ENCODE measurements around the gene EIF4G3. TPM values are rescaled to one million over a fixed set of nuclear protein-coding genes. Genes with fewer than 3 reads are reported as not detected.

EIF4G3 gene
- total and polyA plus RNA-seq, 10 donors, result 14.3 to 97.3 (median 64.1) TPM

DNA sequence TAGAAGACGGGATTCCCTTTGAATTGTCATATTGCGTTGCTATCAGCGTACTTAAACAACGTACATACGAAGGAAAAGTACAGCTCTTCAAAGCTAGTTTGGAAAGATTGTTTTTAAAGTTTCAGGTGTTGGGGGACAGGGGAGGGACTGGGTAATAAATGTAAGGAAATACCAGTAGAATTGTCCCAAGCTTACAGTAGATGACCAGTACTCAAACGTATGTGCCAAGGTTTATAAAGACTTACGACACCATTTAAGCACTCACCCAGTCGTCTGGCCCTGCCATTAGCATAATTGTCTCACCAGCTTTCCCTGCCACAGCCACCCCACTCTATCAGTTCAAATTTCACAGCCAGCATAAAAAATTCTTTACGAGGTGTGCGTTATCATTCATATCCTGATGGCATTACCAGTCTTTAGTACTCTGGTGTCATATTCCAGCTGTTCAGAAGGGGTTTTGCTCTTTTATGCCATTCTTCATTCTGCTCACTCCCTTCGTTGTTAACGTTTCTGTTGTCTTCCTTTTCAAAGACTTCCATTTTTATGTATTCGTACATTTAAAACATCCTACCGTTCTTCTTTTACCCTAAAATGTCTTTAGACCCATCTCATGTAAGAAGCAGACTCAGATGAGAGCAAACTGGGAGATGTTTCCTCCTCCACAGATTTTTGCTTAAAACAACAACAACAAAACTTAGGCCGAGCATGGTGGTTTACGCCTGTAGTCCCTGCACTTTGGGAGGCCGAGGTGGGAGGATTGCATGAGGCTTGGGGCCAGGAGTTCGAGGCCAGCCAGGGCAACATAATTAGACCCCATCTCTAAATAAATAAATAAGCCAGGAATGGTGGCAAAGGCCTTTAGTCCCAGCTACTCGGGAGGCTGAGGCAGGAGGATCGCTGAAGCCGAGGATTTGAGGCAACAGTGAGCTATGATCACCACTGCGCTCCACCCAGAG, 388.6 kb downstream of the EIF4G3 start:
- DNase-seq, result no peak
- intact Hi-C loops (cut with DNase I; ENCODE audit: low total_unique reads), result loop anchor here (10.0 kb wide), 1 partner anchor 387 kb away; the partner anchor contains the start of gene EIF4G3
- peak overlapping the region; percentile 88 to 99 (median 96) for H3K4me3 ChIP-seq
- no peaks in the 10 kb centered on the region for H3K36me3 ChIP-seq
- H3K9me3 ChIP-seq, result no peaks in the 10 kb centered on the region
- 46 to 51% (median 47%) methylated on average over 22 of the region's 22 CpGs for WGBS, 5 donors
- TF ChIP-seq POLR2A (IDR thresholded peaks at IDR 0.05) (no peak), POLR2AphosphoS5 (IDR thresholded peaks at IDR 0.05) (no peak)
- TF ChIP-seq, protein P1, sequence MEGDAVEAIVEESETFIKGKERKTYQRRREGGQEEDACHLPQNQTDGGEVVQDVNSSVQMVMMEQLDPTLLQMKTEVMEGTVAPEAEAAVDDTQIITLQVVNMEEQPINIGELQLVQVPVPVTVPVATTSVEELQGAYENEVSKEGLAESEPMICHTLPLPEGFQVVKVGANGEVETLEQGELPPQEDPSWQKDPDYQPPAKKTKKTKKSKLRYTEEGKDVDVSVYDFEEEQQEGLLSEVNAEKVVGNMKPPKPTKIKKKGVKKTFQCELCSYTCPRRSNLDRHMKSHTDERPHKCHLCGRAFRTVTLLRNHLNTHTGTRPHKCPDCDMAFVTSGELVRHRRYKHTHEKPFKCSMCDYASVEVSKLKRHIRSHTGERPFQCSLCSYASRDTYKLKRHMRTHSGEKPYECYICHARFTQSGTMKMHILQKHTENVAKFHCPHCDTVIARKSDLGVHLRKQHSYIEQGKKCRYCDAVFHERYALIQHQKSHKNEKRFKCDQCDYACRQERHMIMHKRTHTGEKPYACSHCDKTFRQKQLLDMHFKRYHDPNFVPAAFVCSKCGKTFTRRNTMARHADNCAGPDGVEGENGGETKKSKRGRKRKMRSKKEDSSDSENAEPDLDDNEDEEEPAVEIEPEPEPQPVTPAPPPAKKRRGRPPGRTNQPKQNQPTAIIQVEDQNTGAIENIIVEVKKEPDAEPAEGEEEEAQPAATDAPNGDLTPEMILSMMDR (IDR thresholded peaks at IDR 0.05 in 8 of 11, conservative IDR thresholded peaks at IDR 0.05 in 3 of 11), result no peak
- peak overlapping the region; percentile 96 to 99 (median 98) for H3K27ac ChIP-seq
- H3K27me3 ChIP-seq (replicated peaks in 1 of 7), result no peaks in the 10 kb centered on the region
- peaks cover 13 to 43% (median 37%) of the 10 kb centered on the region in 6 donors for H3K4me1 ChIP-seq

DNA sequence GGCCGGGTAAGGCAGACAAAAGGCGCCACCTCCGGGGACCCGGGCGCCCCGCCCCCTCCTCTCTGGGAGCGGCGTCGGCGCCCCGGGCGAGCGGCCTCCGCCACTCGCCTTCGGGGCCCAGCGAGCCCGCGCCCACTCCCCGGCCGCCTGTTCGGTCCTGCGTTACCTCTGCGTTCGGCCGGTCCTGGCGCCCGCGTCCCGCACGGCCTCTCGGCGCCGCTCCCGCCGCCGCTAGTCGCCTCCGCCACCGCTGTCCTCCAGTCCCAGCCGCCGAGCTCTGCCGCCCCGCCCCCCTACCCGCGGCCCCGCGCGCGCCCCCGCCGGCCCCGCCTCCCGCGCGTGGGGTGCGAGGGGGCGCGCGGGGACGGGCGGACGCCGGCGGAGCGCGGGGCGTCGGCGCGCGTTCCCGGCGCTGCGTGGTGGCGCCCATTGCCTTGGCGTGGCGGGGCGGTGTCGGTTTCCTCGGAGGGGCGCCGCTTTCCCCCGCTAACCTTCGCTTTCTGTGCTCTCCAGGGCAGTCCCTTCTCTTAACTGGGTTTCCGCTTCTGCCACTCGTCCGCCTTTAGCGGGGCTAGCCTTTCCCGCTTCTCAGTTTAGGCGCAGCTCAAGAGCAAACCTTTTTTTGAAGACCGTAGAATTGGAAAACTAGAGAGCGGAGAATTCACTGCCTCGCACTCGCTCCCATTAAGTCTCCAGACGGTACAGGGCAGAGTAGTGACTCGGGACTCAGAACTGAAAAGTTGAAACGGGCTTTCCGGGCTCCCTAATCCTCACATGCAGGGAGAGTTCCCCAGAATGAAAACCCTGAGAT, 389.5 kb downstream of the EIF4G3 start, which contains the start of gene HP1BP3:
Gene HP1BP3, minus strand, starts transcription at position 279 of the 811 bp plus-strand sequence. CDS start 6,867 bp downstream, outside the sequence.
- WGBS, 5 donors, result 0 to 1% (median 1%) methylated on average over 20 to 98 of the region's 99 CpGs
- H3K36me3 ChIP-seq, result no peaks in the 10 kb centered on the region
- H3K4me1 ChIP-seq, result peaks cover 13 to 51% (median 44%) of the 10 kb centered on the region in 6 donors
- H3K9me3 ChIP-seq, result no peaks in the 10 kb centered on the region
- H3K27me3 ChIP-seq (replicated peaks in 1 of 7), result no peaks in the 10 kb centered on the region
- peak within 1 kb of the TSS; percentile 88 to 99 (median 96) for H3K4me3 ChIP-seq
- intact Hi-C loops (cut with DNase I; ENCODE audit: low total_unique reads), result loop anchor here (10.0 kb wide), 1 partner anchor 388 kb away; the partner anchor contains the start of gene EIF4G3
- TF ChIP-seq POLR2AphosphoS5 (IDR thresholded peaks at IDR 0.05) (peak; percentile 49 to 71 (median 58)), POLR2A (IDR thresholded peaks at IDR 0.05) (peak in 1 of 3 donors; percentile 45)
- TF ChIP-seq, protein P1 (IDR thresholded peaks at IDR 0.05 in 8 of 11, conservative IDR thresholded peaks at IDR 0.05 in 3 of 11), result peak in 1 of 11 experiments; percentile 5
- peak; percentile 94 for DNase-seq
- peak within 1 kb of the TSS; percentile 96 to 99 (median 98) for H3K27ac ChIP-seq

DNA sequence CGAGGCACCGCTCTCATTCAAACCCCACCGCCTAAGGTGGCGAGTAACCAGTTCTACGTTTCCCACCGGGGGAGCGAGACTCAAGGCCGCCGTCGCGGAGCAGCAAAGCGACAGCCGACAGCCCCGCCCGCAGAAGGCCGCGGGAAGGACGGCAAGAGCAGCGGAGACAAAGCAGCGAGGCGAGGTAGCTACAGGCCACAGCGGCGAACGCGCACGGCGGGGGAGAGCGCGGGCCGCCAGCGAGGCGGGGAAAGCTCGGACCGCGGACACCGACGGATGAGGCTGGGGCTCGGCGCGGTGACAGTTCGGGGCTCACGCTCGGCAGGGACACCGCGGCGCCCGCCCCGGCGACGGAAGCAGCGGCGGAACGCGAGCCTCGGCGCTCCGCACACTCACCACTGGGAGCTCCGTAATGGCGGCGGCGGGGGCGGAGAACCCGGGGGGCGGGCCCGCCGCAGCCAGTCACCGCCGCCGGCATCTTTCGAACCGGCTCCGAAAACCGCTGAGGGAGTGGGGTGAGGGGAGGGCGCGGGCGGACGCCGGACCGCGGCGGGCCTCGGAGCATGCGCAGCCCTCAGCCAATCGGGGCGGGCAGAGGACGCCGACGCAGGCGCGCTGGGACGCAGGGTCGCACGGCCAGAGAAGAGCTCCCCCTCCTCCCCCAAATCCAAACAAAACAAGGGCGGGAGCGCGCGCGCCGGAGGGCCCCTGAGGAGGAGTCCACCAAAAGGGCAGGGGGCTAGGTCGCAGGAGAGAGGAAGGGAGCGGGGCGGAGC, 390.3 kb downstream of the EIF4G3 start:
- peak; percentile 98 for DNase-seq
- TF ChIP-seq POLR2AphosphoS5 (IDR thresholded peaks at IDR 0.05), result peak; percentile 87 to 90 (median 90)
- TF ChIP-seq POLR2A (IDR thresholded peaks at IDR 0.05), result no peak
- TF ChIP-seq, protein P1 (IDR thresholded peaks at IDR 0.05 in 8 of 11, conservative IDR thresholded peaks at IDR 0.05 in 3 of 11), result peak in 4 of 11 experiments; percentile 10 to 47 (median 20)
- Histone ChIP-seq H3K4me1 (peaks cover 16 to 59% (median 52%) of the 10 kb centered on the region in 6 donors), H3K4me3 (peak overlapping the region; percentile 88 to 99 (median 96)), H3K36me3 (peaks cover 0 to 3% (median 0%) of the 10 kb centered on the region in 6 donors), H3K27ac (peak overlapping the region; percentile 96 to 99 (median 98)), H3K27me3 (replicated peaks in 1 of 7) (no peaks in the 10 kb centered on the region), H3K9me3 (no peaks in the 10 kb centered on the region)
- intact Hi-C loops (cut with DNase I; ENCODE audit: low total_unique reads), result loop anchor here (10.0 kb wide), 1 partner anchor 388 kb away; the partner anchor contains the start of gene EIF4G3
- 0 to 1% (median 0%) methylated on average over 8 to 102 of the region's 102 CpGs for WGBS, 5 donors

Measured in spleen (tissue), 11 donors.